GM21529 (cell line): ENCODE data around the gene RAD23A.

Experiments
- ATAC-seq: cut with Tn5 transposase; IDR thresholded peaks from one replicate; pipeline ENCODE4 v1.9.1; 2021; ENCODE audit not compliant: unreplicated experiment

Gene RAD23A

GRCh38 chr19:12983542-12984142 lies 38.0 kb downstream of the RAD23A start:
- no peak for ATAC-seq

- no peak for ATAC-seq
Observed at GRCh38 chr19:12984143-12984627, 38.5 kb downstream of the RAD23A start.

DNA sequence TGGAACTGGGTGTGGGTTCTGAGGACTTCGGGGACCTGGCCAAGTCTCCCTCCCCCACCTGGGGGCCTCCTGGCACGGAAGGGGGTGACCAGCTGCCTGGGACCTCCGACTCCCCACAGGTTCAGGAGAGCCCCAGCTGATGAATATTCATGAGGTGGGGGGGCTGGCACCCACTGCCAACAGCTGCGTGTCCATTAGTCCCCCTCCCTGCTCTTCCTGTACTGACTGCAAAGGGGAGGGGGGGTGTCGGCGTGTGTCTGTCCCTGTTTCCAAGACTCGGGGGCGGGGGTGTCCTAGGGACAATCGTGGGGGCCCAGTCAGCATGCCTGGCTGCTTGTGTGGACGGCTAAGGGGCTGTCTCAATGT lies 39.0 kb downstream of the RAD23A start:
- ATAC-seq = no peak

DNA sequence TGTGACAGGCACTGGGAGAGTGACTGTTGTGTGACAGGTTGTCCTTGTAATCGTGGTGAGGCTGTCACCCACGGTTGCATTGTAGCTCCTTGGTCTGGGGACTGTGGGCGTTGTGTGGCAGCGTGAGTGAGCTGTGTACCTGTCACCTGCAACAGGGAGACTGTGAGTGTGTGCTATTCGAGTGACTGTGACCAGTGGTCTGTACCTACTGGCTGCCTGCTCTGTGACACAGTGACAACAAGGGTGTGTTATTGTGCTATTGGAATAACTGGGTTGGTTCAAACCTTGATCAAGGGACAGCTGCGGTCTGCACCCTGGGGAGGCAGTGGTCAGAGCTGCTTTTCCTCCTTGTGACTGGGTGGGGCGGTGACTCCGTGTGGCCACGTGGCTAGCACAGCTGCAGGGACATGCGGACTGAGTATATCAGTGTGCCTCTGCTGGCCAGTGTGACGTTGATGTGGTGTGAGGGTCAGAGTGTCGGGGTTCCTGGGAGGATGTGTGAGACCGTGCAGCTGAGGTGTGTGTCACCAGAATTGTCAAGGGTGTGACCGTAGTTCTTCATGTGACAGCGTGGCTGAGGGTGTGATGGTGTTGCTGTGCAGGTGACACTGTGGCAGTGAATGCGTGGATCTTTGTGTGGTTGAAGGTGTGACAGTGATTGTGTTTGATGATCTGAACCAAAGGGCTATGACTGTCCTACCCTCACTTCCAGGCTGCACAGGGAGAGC lies 39.6 kb downstream of the RAD23A start:
- no peak for ATAC-seq

GRCh38 chr19:12986726-12987125 lies 41.1 kb downstream of the RAD23A start:
- ATAC-seq = no peak

DNA sequence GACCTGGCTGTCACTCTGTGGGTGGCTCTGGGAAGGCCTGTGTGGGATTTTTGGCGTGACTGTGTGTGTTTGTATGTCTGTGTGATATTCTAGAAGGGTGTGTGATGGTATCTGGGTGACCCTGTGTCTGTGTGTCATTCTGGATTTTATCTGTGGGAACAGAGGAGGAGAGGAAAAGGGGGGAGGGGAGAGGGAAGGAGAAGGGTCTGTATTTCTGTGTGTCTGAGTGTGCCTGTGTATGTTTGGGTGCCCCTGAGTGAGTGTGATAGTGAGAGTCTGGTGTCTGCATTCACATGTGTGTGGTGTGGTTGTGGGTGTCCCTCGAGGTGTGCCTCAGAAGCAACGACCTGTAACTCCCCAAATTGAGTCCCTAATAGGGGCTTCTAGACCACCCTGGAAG lies 41.5 kb downstream of the RAD23A start:
- ATAC-seq = no peak

DNA sequence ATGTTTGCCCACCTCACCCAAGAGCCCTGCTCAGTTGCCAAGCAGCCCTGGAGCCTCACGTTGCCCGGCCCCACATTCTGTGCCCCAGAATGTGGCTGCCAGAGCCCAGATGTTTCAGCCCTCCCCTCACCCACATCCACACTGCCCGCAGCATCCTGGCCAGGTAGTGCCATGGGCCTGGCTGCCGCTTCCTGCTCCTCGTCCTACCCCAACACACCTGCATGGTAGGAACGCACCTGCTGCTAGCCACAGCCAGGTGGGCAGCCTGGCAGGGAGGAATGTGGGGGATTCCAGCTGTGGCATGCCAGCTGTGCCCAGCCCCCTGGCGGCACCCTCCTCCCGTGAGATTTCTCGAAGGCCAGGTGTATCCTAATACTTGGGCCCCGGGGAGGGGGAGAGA lies 42.1 kb downstream of the RAD23A start:
- no peak for ATAC-seq

DNA sequence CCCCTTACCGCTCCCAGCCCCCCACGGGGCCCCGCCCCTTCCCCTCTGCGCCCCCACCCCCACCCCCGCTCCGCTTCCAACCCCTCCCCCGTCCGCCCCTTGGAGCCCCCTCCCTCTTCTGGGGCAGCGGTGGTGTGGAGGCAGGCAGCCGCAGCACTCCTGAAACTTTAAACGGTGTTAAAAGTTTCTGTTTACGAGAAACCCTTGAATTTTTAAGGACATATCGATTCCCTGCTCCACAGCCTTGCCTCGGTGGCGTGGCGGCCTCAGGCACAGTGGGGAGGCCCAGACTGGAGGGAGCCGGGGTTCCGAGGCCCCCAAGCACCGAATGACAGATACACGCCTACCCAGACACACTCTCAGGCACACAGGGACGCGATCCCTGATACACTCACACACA lies 44.8 kb downstream of the RAD23A start:
- no peak for ATAC-seq

GRCh38 chr19:12990853-12991252 lies 45.2 kb downstream of the RAD23A start:
- no peak for ATAC-seq

GRCh38 chr19:12991296-12991695 lies 45.6 kb downstream of the RAD23A start:
- no peak for ATAC-seq

GRCh38 chr19:12992729-12993128 lies 47.1 kb downstream of the RAD23A start:
- no peak for ATAC-seq

DNA sequence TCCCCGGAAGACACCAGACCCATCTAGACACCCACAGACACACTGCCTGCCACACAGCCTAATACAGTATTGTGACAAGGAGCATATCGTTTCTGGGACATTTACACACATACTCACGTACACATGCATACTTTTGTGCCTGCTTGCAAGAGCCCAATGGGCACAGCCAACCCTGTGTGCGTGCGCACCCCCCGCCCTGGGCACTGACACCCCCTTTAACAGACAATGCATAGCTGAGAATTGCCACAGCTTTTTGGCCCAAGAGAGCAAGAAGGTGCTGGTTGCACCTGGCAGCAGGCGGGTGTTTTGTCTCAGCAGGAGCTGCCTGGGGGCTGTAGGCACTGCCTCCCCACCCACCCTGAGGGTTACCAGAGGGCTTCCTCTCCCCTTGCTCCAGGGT lies 47.9 kb downstream of the RAD23A start:
- ATAC-seq = no peak

- ATAC-seq = no peak
Observed at GRCh38 chr19:12994701-12995595, 49.3 kb downstream of the RAD23A start, which contains the start of gene NFIX. Gene NFIX, plus strand, starts transcription at chr19:12995475. Its CDS starts 363 bp downstream, at chr19:12995838.

GRCh38 chr19:12995596-12996405 lies 50.1 kb downstream of the RAD23A start:
- ATAC-seq = no peak

GRCh38 chr19:12996406-12997094 lies 50.9 kb downstream of the RAD23A start:
- no peak for ATAC-seq

GRCh38 chr19:12997179-12997966 lies 51.7 kb downstream of the RAD23A start:
- ATAC-seq = no peak

DNA sequence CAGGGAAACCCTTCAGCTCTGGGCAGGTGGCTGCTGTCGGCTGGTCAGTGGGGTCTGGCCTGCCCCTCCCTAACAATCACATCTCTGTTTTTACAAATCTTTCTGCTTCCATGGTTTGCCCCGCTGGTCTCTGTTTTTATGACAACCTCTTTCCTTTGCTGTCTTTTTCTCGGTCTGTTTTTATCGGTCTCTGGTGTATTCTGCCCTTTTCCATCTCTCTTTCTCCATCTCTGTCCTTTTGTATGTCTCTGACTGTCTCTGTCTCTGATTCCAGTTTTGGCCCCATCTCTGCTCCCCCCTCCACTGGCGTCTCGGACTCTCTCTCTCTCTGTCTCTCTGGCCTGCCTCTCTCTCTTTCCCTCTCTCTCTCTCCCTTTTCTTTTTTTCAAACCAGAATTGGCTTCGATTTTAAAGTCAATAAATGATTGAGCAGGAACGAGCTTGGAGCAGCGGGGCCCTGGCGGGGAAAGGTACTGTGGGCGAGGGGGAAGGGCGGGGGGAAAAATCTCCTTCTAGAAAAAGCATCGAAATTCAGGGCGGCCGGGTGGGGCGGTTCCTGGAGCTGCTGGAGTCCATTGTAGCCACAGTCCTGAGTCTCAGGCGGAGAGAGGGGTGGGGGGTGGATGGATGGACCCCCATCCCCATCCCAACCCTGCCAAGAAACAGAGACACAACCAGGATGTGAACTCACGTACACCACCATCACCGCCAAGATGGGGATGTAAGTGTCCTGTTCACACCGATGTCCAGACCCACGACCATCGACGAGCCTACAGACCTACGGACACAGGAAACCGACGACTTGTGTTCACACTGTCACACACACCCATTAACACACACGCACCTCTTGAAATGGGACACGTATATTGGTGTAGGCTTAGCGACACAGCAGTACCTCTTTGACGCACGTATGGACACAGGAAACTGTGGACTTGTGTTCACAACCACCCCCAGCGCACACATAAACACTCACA lies 52.6 kb downstream of the RAD23A start:
- ATAC-seq = no peak

- ATAC-seq = no peak
Observed at GRCh38 chr19:13001166-13001501, 55.5 kb downstream of the RAD23A start.
